GM23338 (cell line): ENCODE results near the gene MED16. TPM values are rescaled to one million over a fixed set of nuclear protein-coding genes. Genes with fewer than 3 reads are reported as not detected.

Experiments
- ATAC-seq: fragments of 200-7000 bp; cut with Tn5 transposase; 3 replicates; pipeline ENCODE4 v1.9.1; 2020
- DNase-seq: peaks from one replicate; pipeline ENCODE4 v3.0.0-alpha.2; 2015; ENCODE audit warnings: low spot score
- H2AFZ ChIP-seq: fragments of 200-600 bp; sonication (generic); 2 replicates; pipeline ENCODE4 v1.8.0; 2016; ENCODE audit warnings: antibody characterized with exemption, mild to moderate bottlenecking, moderate library complexity
- H3F3A ChIP-seq: fragments of 200-600 bp; sonication (generic); replicated peaks from 2 replicates; pipeline ENCODE4 v1.8.0; 2017; ENCODE audit warnings: antibody characterized with exemption, mixed run types, low read depth
- H3K27ac ChIP-seq: fragments of 200-600 bp; sonication (generic); 2 replicates; pipeline ENCODE4 v1.6.1; 2016; ENCODE audit warnings: low read depth
- H3K27me3 ChIP-seq: fragments of 200-600 bp; sonication (generic); 2 replicates; pipeline ENCODE4 v1.8.0; 2016; ENCODE audit warnings: mild to moderate bottlenecking, mixed run types, moderate library complexity; ENCODE audit not compliant: insufficient read depth
- H3K36me3 ChIP-seq: fragments of 200-600 bp; sonication (generic); 2 replicates; pipeline ENCODE4 v1.8.0; 2016; ENCODE audit warnings: mild to moderate bottlenecking; ENCODE audit not compliant: insufficient read depth
- H3K4me1 ChIP-seq: fragments of 200-600 bp; sonication (generic); 2 replicates; pipeline ENCODE4 v1.8.0; 2016; ENCODE audit warnings: mild to moderate bottlenecking, moderate library complexity; ENCODE audit not compliant: insufficient read depth
- H3K4me2 ChIP-seq: fragments of 200-600 bp; sonication (generic); 2 replicates; pipeline ENCODE4 v1.7.1; 2017; ENCODE audit warnings: mixed run types
- H3K4me3 ChIP-seq: fragments of 200-600 bp; sonication (generic); 2 replicates; pipeline ENCODE4 v1.6.1; 2016; ENCODE audit warnings: mixed run types
- H3K79me2 ChIP-seq: fragments of 200-600 bp; sonication (generic); replicated peaks from 2 replicates; pipeline ENCODE4 v1.8.0; 2017; ENCODE audit warnings: mild to moderate bottlenecking; ENCODE audit not compliant: insufficient read depth
- H3K9me2 ChIP-seq: fragments of 200-600 bp; sonication (generic); 2 replicates; pipeline ENCODE4 v1.8.0; 2017; ENCODE audit not compliant: insufficient read depth
- H4K20me1 ChIP-seq: fragments of 200-600 bp; sonication (generic); replicated peaks from 2 replicates; pipeline ENCODE4 v1.8.0; 2017; ENCODE audit warnings: mild to moderate bottlenecking; ENCODE audit not compliant: insufficient read depth
- H3K27ac Mint-ChIP-seq: 2 replicates; pipeline ENCODE4 v1.8.0; 2020; ENCODE audit warnings: inconsistent platforms, mild to moderate bottlenecking, moderate library complexity, mixed read lengths
- H3K27me3 Mint-ChIP-seq: 3 replicates; pipeline ENCODE4 v1.8.0; 2022; ENCODE audit warnings: low read depth, mild to moderate bottlenecking, moderate library complexity, mixed read lengths, inconsistent platforms; ENCODE audit not compliant: insufficient read depth, poor library complexity
- H3K36me3 Mint-ChIP-seq: 3 replicates; pipeline ENCODE4 v1.8.0; 2021; ENCODE audit warnings: low read depth, mild to moderate bottlenecking, inconsistent platforms, moderate library complexity, mixed read lengths
- H3K4me1 Mint-ChIP-seq: 3 replicates; pipeline ENCODE4 v1.8.0; 2020; ENCODE audit warnings: mild to moderate bottlenecking, inconsistent platforms, mixed read lengths
- H3K4me3 Mint-ChIP-seq: 3 replicates; pipeline ENCODE4 v1.8.0; 2021; ENCODE audit warnings: moderate library complexity, mild to moderate bottlenecking, inconsistent platforms, mixed read lengths
- H3K9me3 Mint-ChIP-seq: 3 replicates; pipeline ENCODE4 v1.8.0; 2020; ENCODE audit warnings: moderate library complexity, mild to moderate bottlenecking, inconsistent platforms, mixed read lengths
- CTCF ChIP-seq, 2 experiments: fragments of 200-600 bp in 1 of 2; sonication (generic) in 1 of 2; conservative IDR thresholded peaks; 2 replicates each; pipeline versions ENCODE4 v1.5.1 to v1.6.1; 2016 to 2017; ENCODE audit warnings: antibody characterized with exemption in 2 of 2, low read depth in 2 of 2, mild to moderate bottlenecking in 2 of 2, moderate library complexity in 1 of 2
- EZH2phosphoT487 ChIP-seq: fragments of 200-600 bp; sonication (generic); IDR thresholded peaks from one replicate; pipeline ENCODE4 v1.8.1; 2018; ENCODE audit warnings: antibody characterized with exemption; ENCODE audit not compliant: unreplicated experiment
- JUNB ChIP-seq: IDR thresholded peaks from one replicate; pipeline ENCODE4 v1.6.1; 2016; ENCODE audit warnings: antibody characterized with exemption; ENCODE audit not compliant: unreplicated experiment
- NANOG ChIP-seq: IDR thresholded peaks from 2 replicates; pipeline ENCODE4 v1.6.1; 2016; ENCODE audit warnings: antibody characterized with exemption, borderline replicate concordance
- POLR2AphosphoS5 ChIP-seq: IDR thresholded peaks from 2 replicates; pipeline ENCODE4 v1.6.1; 2016; ENCODE audit warnings: antibody characterized with exemption, low read depth
- REST ChIP-seq: IDR thresholded peaks from one replicate; pipeline ENCODE4 v1.6.1; 2018; ENCODE audit warnings: antibody characterized with exemption; ENCODE audit not compliant: unreplicated experiment
- STAT1 ChIP-seq: IDR thresholded peaks from one replicate; pipeline ENCODE4 v1.6.1; 2016; ENCODE audit warnings: antibody characterized with exemption; ENCODE audit not compliant: unreplicated experiment
- ZNF114 ChIP-seq: fragments of 250-450 bp; sonication (Bioruptor Pico); IDR thresholded peaks from 2 replicates; pipeline ENCODE4 v1.5.0; 2020; ENCODE audit warnings: mild to moderate bottlenecking, moderate library complexity
- polyA plus RNA-seq: library from polyadenylated mRNA; unstranded; fragments of >200 nt; fragmentation: Nextera tagmentation; extraction: Ambion mirVana; gene quantifications from 2 replicates; pipeline ENCODE4 v1.2.1, GENCODE V29; 2016
- total RNA-seq: library from RNA; depleted of rRNA; stranded (reverse); fragments of >200 nt; shearing (Covaris generic); gene quantifications from 2 replicates; pipeline ENCODE4 v1.2.3, GENCODE V29; 2014

Gene MED16
- total and polyA plus RNA-seq, 2 experiments from 2014 or later = 52.7 to 73.6 TPM

- no peak for TF ChIP-seq REST
- TF ChIP-seq CTCF (conservative IDR thresholded peaks at IDR 0.05; ENCODE audit: low read depth in 2 of 2) = no peak
- no peak for TF ChIP-seq POLR2AphosphoS5
- no peak for TF ChIP-seq EZH2phosphoT487
These were observed 10.0 kb downstream of the MED16 start (continued) for GRCh38 chr19:882871-883497.

GRCh38 chr19:881385-882071 is 11.5 kb downstream of the MED16 start:
- no peaks in the 10 kb centered on the region; the same call in 1 of the 2 replicates for H4K20me1 ChIP-seq
- H3K79me2 ChIP-seq = no peaks in the 10 kb centered on the region
- H3K36me3 ChIP-seq = no peaks in the 10 kb centered on the region

More at GRCh38 chr19:881385-882071, 11.5 kb downstream of the MED16 start:
- Histone ChIP-seq H3K4me1 (no peaks in the 10 kb centered on the region), H3K27ac (no peak overlapping the region), H3K4me3 (no peak overlapping the region), H3K27me3 (no peaks in the 10 kb centered on the region), H3K4me2 (no peak overlapping the region), H3K9me2 (no peaks in the 10 kb centered on the region), H2AFZ (no peak overlapping the region), H3F3A (no peaks in the 10 kb centered on the region)
- Mint-ChIP-seq H3K4me1 (no peaks in the 10 kb centered on the region), H3K9me3 (no peaks in the 10 kb centered on the region; the same call in 2 of the 3 replicates), H3K4me3 (no peak overlapping the region), H3K27me3 (peaks cover 2% of the 10 kb centered on the region), H3K36me3 (peaks cover 26% of the 10 kb centered on the region; the same call in 2 of the 3 replicates), H3K27ac (no peak overlapping the region)
- TF ChIP-seq NANOG (no peak), ZNF114 (no peak), JUNB (no peak), POLR2AphosphoS5 (no peak), REST (no peak), STAT1 (no peak), CTCF (conservative IDR thresholded peaks at IDR 0.05; ENCODE audit: low read depth in 2 of 2) (no peak)
- DNase-seq (no peak), ATAC-seq (no peak)
